ENCODE results near the gene MCUB. TPM values are rescaled to one million over a fixed set of nuclear protein-coding genes. Genes with fewer than 3 reads are reported as not detected.
A peak's percentile ranks its signal among the peaks of the same experiment; 100 is the strongest.

Gene MCUB
- polyA plus RNA-seq, 3 donors: 117 to 125 (median 123) TPM

DNA sequence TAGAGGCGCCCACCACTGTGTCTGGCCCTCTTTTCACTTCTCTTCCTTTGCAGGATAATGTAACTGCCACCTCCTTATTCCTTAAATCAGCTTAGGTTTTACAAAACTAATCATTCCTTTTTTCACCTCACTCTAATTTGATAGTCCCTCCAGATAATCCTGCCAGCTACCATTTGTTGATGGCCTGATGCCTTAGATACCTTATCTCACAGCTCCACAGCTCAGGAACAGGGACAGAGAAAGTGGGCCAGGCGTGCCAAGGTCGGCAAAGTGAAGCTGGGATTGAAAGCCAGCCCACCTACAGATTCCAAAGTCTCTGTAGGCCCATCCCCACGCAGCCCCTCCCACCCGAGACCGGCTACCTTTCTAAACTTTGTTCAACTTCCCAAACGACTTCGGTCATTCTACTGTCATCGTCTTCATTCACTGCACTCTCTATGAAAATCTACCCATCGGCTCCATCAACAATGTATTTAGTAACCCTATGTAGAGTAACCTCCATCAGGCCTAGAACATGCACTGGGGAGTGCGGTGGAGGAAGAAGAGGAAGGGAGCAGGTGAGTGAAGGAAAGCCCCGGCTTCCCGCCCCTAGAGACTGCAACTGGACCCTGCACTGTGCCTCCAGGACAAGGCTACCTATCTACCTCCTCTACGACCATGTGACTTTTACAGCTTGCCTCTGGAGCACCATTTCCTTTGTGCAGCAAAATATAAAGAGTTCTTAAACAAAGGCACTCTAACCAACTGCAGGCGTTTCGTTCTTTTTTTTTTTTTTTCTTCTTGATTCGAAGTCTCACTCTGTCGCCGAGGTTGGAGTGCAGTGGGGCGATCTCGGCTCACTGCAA lies 141.7 kb downstream of the MCUB start:
- H3K27me3 Mint-ChIP-seq (ENCODE audit: low read depth in 3 of 3): peaks cover 0 to 2% (median 2%) of the 10 kb centered on the region in 3 donors
- no peaks in the 10 kb centered on the region for H3K9me3 Mint-ChIP-seq
- peak overlapping the region in 1 of 2 donors; percentile 69 for H3K27ac ChIP-seq (ENCODE audit: low read depth in 1 of 2, low read length in 2 of 2)
- peak overlapping the region in 6 of 7 donors; percentile 26 to 89 (median 80) for H3K27ac Mint-ChIP-seq
- peak overlapping the region; percentile 73 for H3K9ac ChIP-seq (ENCODE audit: insufficient read depth, low read length, poor library complexity, severe bottlenecking)
- no peak for DNase-seq
- H3K4me1 ChIP-seq (ENCODE audit: control insufficient read depth in 1 of 2, insufficient read depth in 2 of 2, low read length in 2 of 2): peaks cover 21 to 30% of the 10 kb centered on the region in 2 donors
- H3K4me3 Mint-ChIP-seq: peak overlapping the region; percentile 94 to 97
- no peaks in the 10 kb centered on the region for H3K9me3 ChIP-seq (replicated peaks in 1 of 2; ENCODE audit: control insufficient read depth in 1 of 2, insufficient read depth in 1 of 2, low read length in 2 of 2)
- H3K4me1 Mint-ChIP-seq: peaks cover 29% of the 10 kb centered on the region
- intact Hi-C loops (cut with micrococcal nuclease): loop anchor here (10.0 kb wide), 3 partner anchors 113 to 267 kb away; partner anchors contain the start of genes GAR1 (in 1 of the 2), RRH (in 1 of the 2) and SEC24B (in 1 of the 2)
- peak overlapping the region; percentile 81 for H3K4me2 ChIP-seq (replicated peaks; ENCODE audit: extremely low read depth, low read length, poor library complexity, severe bottlenecking)
- peak overlapping the region; percentile 52 to 93 (median 68) for H3K4me3 ChIP-seq (replicated peaks in 1 of 3; ENCODE audit: low read depth in 2 of 3, low read length in 3 of 3)
- peaks cover 7 to 10% of the 10 kb centered on the region in 2 donors for H3K36me3 Mint-ChIP-seq
- 21% methylated on average over 9 of the region's 21 CpGs for WGBS (ENCODE audit: insufficient coverage)
- H3K79me2 ChIP-seq (ENCODE audit: insufficient read depth, low read length): peaks cover 22% of the 10 kb centered on the region
- H4K20me1 ChIP-seq (ENCODE audit: insufficient read depth, low read length): peaks cover 6% of the 10 kb centered on the region
- TF ChIP-seq, protein P1, sequence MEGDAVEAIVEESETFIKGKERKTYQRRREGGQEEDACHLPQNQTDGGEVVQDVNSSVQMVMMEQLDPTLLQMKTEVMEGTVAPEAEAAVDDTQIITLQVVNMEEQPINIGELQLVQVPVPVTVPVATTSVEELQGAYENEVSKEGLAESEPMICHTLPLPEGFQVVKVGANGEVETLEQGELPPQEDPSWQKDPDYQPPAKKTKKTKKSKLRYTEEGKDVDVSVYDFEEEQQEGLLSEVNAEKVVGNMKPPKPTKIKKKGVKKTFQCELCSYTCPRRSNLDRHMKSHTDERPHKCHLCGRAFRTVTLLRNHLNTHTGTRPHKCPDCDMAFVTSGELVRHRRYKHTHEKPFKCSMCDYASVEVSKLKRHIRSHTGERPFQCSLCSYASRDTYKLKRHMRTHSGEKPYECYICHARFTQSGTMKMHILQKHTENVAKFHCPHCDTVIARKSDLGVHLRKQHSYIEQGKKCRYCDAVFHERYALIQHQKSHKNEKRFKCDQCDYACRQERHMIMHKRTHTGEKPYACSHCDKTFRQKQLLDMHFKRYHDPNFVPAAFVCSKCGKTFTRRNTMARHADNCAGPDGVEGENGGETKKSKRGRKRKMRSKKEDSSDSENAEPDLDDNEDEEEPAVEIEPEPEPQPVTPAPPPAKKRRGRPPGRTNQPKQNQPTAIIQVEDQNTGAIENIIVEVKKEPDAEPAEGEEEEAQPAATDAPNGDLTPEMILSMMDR (IDR thresholded peaks at IDR 0.05): no peak
- H2AFZ ChIP-seq (ENCODE audit: insufficient read depth, low read depth, low read length, poor library complexity, severe bottlenecking): peak overlapping the region; percentile 96
- no peaks in the 10 kb centered on the region for H3K36me3 ChIP-seq (replicated peaks in 1 of 2; ENCODE audit: control insufficient read depth in 1 of 2, insufficient read depth in 2 of 2, low read length in 2 of 2)
- no peaks in the 10 kb centered on the region for H3K27me3 ChIP-seq (ENCODE audit: control insufficient read depth in 2 of 2, insufficient read depth in 2 of 2, low read length in 2 of 2)

DNA sequence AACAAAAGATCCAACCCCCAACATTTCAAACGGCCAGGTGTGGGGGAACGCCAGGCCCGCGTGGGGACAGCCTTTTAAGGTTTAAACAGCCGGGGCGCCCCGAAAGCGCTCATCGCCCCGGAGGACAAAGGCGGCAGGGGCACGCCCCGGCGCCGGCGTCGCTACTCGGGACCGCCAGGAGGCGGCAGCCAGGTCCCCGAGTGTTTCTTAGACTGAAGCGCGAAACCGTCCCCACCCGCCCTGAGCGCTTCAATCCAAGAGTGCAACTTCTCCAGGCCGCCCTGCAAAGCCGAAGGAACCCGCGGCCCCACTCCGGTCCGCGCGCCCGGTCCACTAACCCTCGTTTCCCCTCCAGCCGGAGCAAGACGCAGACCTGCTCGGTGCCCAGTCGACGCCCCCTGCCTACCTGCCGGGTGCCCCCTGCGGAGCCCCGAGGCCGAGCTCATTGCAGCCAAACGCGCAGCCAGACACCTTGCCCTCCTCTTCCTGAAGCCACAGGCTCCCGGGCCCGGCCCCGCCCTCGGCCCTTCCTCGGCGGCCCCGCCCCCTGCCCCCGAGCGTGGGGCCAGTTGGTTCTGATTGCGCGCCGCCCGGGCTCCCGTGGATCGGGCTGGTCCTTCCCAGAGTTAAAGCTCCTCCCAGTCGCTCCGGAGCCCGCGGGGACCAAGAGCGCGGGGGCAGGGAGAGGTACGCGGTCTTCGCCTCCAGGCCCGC lies 143.1 kb downstream of the MCUB start, which contains the start of gene CASP6:
Gene CASP6 (minus strand): TSS at position 496 of the 714 bp plus-strand sequence. CDS start 50 bp downstream, at position 446.
- Histone ChIP-seq H3K27me3 (ENCODE audit: control insufficient read depth in 2 of 2, insufficient read depth in 2 of 2, low read length in 2 of 2) (no peaks in the 10 kb centered on the region), H3K27ac (ENCODE audit: low read depth in 1 of 2, low read length in 2 of 2) (peak within 1 kb of the TSS; percentile 52 to 69), H3K79me2 (ENCODE audit: insufficient read depth, low read length) (peaks cover 22% of the 10 kb centered on the region), H2AFZ (ENCODE audit: insufficient read depth, low read depth, low read length, poor library complexity, severe bottlenecking) (peak within 1 kb of the TSS; percentile 96), H4K20me1 (ENCODE audit: insufficient read depth, low read length) (peaks cover 6% of the 10 kb centered on the region), H3K36me3 (replicated peaks in 1 of 2; ENCODE audit: control insufficient read depth in 1 of 2, insufficient read depth in 2 of 2, low read length in 2 of 2) (no peaks in the 10 kb centered on the region), H3K9me3 (replicated peaks in 1 of 2; ENCODE audit: control insufficient read depth in 1 of 2, insufficient read depth in 1 of 2, low read length in 2 of 2) (no peaks in the 10 kb centered on the region), H3K4me3 (replicated peaks in 1 of 3; ENCODE audit: low read depth in 2 of 3, low read length in 3 of 3) (peak within 1 kb of the TSS; percentile 52 to 93 (median 68)), H3K9ac (ENCODE audit: insufficient read depth, low read length, poor library complexity, severe bottlenecking) (peak within 1 kb of the TSS; percentile 73), H3K4me1 (ENCODE audit: control insufficient read depth in 1 of 2, insufficient read depth in 2 of 2, low read length in 2 of 2) (peaks cover 21 to 30% of the 10 kb centered on the region in 2 donors), H3K4me2 (replicated peaks; ENCODE audit: extremely low read depth, low read length, poor library complexity, severe bottlenecking) (peak within 1 kb of the TSS; percentile 81)
- peaks cover 0 to 2% of the 10 kb centered on the region in 2 donors for H3K36me3 Mint-ChIP-seq
- H3K9me3 Mint-ChIP-seq: no peaks in the 10 kb centered on the region
- WGBS (ENCODE audit: insufficient coverage): 0% methylated on average over 72 of the region's 72 CpGs
- TF ChIP-seq, protein P1 (IDR thresholded peaks at IDR 0.05): peak; percentile 77
- intact Hi-C loops (cut with micrococcal nuclease): loop anchor here (10.0 kb wide), 3 partner anchors 112 to 268 kb away; partner anchors contain the start of genes GAR1 (in 1 of the 2), RRH (in 1 of the 2) and SEC24B (in 1 of the 2)
- peak within 1 kb of the TSS; percentile 94 to 97 for H3K4me3 Mint-ChIP-seq
- DNase-seq: peak; percentile 58 to 63 (median 62)
- H3K4me1 Mint-ChIP-seq: peaks cover 29% of the 10 kb centered on the region
- peak within 1 kb of the TSS; percentile 77 to 89 (median 83) for H3K27ac Mint-ChIP-seq
- H3K27me3 Mint-ChIP-seq (ENCODE audit: low read depth in 3 of 3): peaks cover 0 to 2% (median 2%) of the 10 kb centered on the region in 3 donors

Data from CD14-positive monocyte (primary cell).